GM21737 (cell line): ENCODE data around the gene GPR157.
"Not testable (repeated sequence)": the region's sequence is repeated elsewhere in the genome, so short reads cannot be mapped to it uniquely, and the experiment has no call there.

Source experiments
- ATAC-seq: cut with Tn5 transposase; IDR thresholded peaks from one replicate; pipeline ENCODE4 v1.9.1; 2021; ENCODE audit warnings: mild to moderate bottlenecking, moderate library complexity; ENCODE audit not compliant: unreplicated experiment

The GPR157 gene, protein sequence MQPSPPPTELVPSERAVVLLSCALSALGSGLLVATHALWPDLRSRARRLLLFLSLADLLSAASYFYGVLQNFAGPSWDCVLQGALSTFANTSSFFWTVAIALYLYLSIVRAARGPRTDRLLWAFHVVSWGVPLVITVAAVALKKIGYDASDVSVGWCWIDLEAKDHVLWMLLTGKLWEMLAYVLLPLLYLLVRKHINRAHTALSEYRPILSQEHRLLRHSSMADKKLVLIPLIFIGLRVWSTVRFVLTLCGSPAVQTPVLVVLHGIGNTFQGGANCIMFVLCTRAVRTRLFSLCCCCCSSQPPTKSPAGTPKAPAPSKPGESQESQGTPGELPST

DNA sequence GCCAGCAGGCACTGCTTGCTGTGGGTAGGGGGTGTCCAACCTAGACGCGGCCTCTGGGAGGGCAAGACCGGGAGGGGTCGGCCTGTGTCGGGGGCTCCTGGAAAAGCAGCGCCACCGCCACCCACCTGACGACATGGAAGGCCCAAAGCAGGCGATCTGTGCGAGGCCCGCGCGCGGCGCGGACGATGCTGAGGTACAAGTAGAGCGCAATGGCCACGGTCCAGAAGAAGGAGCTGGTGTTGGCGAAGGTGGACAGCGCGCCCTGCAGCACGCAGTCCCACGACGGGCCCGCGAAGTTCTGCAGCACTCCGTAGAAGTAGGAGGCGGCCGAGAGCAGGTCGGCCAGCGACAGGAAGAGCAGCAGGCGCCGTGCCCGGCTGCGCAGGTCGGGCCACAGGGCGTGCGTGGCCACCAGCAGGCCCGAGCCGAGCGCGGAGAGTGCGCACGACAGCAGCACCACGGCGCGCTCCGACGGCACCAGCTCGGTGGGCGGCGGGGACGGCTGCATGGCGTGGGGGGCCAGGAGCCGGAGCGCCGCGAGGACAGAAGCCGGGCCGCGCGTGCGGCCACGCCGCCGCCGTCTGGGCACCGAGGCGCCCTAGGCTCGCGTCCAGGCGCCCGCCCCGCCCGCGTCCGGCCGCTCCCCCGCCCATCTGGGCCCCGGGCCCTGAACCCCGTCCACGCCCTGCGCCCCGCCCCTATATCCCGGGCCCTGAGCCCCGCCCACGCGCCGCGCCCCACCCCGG lies at the start of gene GPR157:
Gene GPR157 (minus strand): TSS at position 583 of the 746 bp plus-strand sequence. CDS start 75 bp downstream, at position 508.
- ATAC-seq, result peak; percentile 69

DNA sequence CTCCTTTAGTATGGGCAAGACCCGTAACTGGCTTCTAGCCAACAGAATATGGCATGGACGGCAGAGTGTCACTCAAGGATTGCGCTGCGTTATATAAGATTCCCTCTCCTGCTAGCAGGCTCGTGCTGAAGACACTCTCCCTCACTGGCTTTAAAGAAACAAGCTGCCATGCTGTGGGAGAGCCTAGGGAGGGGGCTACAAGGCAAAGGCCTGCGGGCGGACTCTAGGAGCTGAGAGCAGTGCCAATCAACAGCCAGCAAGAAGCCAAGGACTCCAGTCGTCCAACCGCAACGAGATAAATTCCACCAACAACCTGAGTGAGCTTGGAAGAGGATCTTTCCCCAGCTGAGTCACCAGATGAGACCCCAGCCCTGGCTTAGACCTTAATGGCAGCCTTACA lies 45.9 kb upstream of the GPR157 start:
- ATAC-seq, result no peak

DNA sequence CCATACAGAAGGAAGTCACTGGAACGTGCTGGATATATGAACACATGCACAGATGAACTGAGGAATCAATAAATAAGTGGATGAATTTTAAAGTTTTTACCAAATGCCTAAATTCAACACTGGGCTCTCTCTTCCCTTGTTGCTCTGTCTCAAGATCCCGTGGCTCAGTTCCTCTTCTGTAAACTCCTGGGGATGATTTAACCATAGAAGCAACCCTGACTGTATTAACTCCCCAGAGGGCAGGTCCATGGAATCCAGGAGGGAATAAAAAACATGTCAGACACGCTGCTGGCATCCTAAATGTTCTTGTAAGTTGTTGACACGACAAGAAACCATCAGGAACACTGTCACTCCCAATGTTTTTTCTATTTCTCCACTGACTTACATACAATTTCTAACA lies 45.3 kb upstream of the GPR157 start:
- no peak for ATAC-seq

DNA sequence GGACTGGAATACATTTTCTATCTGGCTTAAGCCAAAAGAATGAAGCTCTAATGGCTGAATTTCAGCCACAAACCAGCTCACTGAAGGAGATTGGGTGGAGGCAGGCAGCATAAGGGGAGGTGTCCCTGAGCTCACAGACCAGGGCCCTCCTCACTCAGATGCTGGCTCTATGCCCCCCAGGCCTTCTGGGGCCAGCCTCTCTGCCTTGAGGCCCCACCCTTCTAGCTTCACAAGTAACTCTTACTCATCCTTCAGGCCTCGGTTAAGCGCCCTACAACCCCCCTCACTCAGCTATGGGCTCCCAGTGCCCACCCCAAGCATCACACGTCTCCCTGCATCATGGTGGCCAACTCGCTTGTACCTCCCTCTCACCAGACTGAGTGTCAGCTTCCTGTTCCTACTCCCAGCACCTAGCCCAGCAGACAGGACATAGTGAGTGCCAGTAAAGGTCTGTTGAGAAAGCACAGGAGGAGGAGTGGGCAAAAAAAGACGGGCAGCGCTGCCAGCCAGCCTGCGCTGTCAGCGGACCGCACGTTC lies 40.8 kb upstream of the GPR157 start:
- ATAC-seq, result no peak

DNA sequence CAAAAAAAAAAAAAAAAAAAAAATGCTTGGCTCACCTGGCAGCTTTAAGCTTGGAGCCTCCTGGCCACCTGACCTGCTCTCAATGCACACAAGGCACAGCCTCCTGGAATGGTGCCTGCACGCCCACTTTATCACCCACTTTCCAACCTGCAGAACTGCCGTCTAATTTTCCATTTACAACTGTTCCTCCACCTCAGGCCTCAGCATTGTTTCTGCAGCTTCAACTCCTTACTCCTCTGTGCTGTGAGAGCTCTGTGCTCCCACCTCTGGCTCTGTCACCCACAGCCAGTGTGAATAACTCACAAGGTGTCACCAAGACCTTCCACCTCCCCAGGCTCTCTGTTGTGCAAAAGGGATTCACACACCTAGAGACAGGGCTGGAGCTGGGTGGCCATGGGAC lies 38.7 kb upstream of the GPR157 start:
- no peak for ATAC-seq

DNA sequence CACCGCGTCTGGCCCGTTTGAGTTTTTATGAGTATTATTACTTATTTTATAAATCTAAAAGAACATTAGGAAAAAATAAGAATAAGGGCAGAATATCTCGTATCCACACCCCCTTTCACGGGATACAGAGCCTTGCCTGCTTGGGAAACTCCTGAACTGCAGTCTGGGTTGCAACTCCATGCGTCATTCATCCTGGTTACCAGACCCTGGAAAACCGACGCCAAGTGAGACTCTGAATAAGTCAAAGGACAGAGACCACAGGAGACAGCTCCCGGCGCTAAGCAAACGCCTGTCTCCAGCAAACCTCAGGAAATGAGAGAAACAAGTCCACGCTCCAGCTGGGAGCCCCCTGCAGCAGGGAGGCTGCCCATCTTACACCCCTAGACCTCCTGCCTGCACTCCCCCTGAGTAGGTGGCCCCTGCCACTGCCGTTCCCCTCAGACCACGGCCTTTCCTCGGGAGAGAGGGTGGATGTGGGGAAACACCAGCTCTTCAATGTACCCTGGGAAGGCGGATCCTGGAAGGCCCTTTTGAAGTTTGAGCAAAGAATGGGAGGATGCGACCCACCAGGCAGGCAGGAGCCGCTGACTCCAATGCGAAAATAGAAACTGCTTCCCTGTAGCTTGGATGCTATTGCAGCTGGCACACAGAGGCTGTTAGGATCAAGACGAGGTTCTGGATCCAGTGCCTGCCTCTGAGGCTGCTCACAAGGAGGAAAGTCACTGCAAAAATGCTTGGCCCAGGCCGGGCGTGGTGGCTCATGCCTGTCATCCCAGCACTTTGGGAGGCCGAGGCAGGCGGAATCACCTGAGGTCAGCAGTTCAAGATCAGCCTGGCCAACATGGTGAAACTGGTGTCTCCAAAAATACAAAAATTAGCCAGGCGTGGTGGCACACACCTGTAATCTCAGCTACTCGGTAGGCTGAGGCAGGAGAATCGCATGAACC lies 37.7 kb upstream of the GPR157 start:
- ATAC-seq, result no peak

DNA sequence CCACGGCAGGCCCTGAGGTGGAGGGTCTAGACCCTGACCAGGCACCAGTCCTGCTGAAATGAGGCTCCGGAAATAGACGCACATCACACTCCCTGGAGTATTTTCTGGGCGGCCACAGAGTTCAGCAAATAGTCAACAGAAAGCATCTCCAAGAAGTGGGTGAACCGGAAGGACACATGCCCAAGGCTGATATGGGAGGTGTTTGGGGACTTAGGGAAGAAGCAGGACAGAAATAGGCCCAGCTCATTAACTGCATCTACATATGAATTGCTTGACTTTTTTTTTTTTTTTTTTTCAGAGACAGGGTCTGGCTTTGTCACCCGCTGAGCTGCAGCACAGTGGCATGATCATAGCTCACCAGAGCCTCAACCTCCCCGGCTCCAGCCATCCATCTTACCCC lies 36.5 kb upstream of the GPR157 start:
- ATAC-seq, result no peak

DNA sequence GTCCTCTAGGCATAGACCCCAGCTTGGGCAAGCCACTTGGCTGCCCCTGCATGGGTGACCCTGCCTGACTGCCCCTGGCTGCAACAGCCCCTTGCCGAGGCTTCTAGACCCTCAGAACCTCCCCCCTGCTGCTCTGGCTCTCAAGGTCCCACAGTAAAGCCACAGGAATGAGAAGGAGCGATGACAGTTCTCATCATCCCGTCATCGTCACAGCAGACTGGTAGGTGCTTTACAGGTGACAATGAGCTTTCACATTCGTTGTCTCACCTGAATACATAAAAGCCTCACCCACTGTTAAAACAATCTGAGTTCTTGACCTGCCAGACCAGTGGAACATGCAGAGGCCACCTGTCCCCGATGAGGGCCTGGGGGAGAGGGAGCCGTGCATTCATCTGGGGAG lies 36.0 kb upstream of the GPR157 start:
- ATAC-seq, result no peak

DNA sequence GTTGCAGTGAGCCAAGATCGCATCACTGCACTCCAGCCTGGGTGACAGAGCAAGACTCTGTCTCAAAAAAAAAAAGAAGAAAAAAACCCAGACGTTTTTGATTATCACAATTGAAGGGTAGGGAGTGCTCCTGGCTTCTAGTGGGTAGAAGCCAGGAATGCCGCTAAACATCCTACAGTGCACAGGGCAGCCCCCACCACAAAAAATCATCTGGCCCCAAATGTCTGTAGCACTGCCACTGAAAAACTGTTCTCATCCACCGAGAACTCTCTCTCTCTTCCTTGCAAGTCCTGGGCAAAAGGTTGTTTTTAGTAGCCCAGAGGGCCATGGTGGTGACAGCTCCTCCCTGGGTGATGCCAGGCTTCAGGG lies 35.6 kb upstream of the GPR157 start:
- no peak for ATAC-seq

DNA sequence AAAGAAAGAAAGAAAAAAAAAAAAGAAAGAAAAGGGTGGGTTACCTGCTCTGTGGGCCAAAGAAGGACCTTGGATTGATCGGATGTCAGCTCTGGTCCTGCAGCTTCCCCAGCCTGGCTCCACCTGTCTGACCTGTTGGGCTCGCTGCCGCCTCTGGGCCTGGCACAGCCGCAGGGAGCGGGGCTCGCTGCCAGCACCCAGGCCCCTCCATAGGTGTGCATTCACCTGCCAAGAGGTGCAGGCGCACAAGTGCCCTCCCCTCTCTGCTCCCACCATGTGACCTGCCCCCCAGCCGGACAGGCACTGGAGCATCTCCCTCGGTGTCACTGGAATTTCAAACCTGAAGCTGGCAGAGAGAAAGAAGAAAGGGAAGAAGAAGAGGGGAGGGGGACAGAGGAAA lies 33.1 kb upstream of the GPR157 start:
- no peak for ATAC-seq

DNA sequence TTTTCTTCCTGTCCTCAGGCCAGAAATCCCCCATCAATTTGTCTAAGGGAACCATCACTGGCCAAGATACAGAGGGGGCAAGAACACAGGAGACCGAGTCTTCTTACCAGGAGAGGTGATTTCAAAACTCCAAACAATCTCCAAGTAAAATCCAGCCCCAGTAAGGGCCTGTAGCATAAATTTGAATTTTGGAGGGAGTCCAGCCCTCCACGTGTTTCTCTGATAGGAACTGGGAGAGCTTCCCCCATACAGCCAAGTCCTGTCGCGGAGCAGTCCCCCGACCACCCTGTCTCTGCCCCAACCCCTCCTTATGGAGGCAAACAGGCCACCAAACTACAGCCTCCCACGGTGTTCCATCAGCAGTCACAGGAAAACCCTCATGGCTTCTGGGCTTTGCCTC lies 32.4 kb upstream of the GPR157 start:
- no peak for ATAC-seq

DNA sequence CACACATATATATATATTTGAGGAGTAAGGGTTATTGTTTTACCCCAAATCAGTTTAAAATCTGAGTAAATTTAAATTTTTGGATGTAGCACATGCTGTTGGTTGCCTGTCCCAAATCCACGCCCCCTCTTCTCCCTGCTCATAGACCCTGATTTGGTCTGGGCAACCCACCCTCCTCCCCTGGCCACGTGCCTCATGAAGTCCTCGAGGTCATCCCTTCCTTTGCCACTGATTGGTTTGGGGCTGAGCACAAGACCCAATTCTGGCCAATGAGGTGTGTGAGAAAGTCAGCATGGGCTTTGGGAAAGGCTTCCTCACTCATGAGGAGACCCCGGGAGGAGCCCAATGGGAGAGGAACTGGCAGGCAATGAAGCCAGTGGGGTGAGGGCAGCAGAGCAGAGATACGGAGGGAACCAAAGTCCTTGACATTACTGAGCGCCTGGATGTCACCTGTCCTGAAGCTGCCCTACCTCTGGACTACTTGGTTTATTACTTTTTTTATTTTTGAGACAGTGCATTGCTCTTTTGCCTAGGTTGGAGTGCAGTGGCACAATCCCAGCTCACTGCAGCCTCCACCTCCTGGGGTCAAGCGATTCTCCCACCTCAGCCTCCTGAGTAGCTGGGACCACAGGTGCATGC lies 31.3 kb upstream of the GPR157 start:
- ATAC-seq, result no peak

DNA sequence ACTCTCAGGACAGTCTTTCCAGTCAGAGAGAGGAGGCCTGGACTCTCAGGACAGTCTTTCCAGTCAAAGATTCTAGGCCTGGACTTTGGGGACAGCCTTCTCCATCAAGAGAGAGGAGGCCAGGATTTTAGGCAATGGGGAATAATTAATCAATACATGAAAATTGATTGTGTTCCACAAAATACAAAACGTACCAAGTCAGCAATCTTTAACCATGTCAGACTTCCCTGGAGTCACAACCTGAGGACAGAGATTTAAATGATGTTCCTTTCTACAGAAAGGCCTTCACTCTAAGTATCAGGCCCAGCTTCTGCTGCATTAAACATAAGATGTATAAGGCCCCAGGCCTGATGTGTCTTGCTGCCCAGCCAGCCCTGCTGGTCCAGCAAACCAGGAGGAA lies 27.0 kb upstream of the GPR157 start:
- no peak for ATAC-seq

DNA sequence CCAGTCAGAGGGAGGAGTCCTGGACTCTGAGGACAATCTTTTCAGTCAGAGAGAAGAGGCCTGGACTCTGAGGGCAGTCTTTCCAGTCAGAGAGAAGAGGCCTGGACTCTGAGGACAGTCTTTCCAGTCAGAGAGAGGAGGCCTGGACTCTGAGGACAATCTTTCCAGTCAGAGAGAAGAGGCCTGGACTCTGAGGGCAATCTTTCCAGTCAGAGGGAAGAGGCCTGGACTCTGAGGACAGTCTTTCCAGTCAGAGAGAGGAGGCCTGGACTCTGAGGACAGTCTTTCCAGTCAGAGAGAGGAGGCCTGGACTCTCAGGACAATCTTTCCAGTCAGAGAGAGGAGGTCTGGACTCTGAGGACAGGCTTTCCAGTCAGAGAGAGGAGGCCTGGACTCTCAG lies 26.5 kb upstream of the GPR157 start:
- not testable (repeated sequence) for ATAC-seq

DNA sequence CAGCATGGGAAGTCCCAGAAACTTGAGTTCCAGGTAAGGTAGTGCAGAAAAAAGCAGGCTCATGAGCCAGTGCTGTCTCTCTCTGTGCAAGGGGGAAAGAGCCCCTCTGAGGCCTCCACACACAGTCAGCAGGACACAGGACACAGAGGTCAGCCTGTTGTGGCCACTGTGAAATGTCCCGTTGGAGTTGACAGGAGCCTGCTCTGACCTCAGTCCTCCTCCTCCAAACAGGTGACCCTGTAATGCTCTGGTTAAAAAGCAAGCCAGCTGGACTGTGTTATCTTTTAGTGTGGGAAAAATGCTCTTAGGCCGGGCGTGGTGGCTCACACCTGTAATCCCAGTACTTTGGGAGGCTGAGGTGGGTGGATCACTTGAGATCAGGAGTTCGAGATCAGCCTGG lies 24.2 kb upstream of the GPR157 start:
- no peak for ATAC-seq

DNA sequence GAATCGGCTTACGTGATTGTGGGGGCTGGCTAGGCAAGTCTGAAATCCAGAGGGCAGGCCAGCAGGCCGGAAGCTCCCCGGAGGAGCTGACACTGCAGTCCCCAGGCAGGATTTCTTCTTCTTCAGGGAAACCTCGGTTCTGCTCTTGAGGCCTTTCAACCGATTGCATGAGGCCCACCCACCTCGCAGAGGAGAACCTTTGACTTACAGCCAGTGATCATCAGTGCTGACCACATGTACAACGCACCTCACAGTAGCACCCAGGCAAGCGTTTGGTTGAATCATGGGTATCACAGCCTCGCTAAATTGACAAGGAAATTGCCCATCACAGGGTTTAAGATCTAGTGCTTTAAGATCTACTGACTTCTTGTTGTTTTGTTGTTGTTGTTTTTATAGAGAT lies 23.6 kb upstream of the GPR157 start:
- ATAC-seq, result no peak

DNA sequence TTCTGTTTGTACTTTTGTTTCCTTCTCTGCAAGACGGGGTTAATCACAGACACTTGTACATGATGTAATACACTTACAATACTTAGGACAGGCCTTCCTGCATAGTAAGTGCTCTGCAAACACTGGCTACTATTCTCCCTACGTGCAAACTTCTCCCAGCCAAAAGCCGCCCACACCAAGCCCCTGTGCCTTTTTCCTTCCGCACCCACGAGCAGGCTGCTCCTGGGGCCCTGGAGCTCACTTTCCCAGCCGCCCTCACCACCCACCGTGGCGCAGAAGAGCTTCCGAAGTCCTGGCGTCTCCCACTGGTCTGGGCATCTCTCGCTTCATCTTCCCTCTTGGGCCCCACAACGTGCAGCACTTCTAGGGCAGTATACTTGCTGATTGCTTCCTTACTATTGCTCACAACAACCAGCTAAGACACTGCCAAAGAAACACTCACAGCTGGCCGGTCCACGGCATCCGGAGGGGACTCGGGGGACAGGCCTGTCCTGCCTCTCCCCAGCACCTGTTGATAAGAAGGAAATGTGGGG lies 22.5 kb upstream of the GPR157 start:
- ATAC-seq, result no peak

DNA sequence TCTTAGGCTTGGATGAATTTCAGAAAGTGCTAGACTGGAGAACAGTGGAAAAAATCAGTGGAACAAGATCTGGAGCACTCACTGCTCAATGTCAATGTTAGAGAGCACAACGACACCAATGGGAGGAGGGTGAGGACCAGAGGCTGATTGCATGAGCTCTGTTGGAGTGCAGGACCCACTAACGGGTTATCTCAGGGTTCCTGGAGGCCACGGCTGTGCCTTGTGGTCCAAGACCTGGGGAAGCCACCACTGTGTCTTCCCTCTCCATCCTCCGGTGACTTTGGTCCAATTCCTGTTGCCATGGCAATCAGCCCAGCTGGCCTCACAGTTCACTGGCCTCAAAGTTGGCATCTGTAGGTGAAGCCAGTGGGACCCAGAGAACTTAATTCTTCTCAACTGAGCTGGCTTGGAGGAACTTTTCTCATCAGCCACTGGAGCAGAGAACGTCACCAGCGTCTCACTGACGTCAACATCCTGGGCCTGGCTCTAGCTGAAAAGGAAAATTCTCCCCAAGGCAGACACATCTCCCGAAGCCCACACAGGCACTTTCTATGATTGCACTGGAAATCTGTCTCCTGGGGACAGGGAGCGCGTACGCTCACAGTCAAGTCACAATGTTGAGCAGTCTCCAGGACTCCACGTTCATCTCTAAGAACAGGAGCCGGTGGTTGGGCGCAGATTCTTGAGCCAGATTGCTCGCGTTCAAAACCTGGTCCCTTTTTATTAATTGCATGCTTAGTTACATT lies 21.9 kb upstream of the GPR157 start:
- ATAC-seq, result no peak

DNA sequence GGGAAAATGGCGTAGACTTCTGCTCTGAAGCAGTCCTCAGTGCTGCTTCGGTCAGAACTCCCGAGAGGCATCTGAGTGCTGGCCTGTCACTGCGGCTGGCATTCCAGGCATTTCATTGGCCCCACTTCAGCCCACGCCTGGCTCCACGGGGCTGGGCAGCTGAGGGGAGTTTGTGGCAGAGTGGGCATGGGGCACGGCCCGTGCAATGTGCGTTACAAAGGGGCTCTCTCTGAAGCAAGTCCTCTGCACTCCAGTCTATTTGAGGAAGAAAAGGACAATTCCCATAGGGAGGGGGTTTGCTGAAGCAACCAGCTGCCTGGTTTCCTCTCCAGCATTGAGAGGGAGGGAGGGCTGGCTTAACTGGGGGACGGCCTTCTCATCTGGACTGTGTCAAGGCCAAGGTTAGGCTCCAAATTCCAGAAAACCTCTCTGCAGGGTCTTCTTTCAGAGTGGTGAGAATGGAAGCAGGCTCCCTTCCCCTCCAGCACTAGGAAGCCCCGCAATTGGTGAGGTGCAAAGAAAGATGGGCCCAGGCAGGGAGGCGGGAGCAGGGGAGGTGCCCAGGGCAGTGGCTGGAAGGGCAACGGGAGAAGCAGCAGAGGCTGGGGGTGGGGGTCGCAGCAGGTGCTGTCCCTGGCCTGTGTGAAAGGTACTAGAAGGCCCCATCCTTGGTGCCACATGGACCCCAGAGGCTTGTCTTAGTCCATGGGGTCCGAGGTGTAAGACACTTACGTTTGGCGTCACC lies 21.1 kb upstream of the GPR157 start:
- ATAC-seq, result no peak
